Activated naive CD8-positive, alpha-beta T cell treated with anti-CD3 and anti-CD28 coated beads, Interleukin-2, amount 50 U/mL, for 24 hours (primary cell): Measurements from ENCODE around the gene TP73.

Source experiments
- ATAC-seq: fragments of 150-1000 bp; cut with Tn5 transposase; one replicate; pipeline ENCODE4 v1.10.0; 2021
- DNase-seq: peaks from one replicate; pipeline ENCODE4 v3.0.0; 2021
- H3K27ac Mint-ChIP-seq: one replicate; pipeline ENCODE4 v1.8.0; 2021; ENCODE audit warnings: mild to moderate bottlenecking, mixed read lengths
- H3K27me3 Mint-ChIP-seq: one replicate; pipeline ENCODE4 v1.8.0; 2021; ENCODE audit warnings: mixed read lengths
- H3K36me3 Mint-ChIP-seq: one replicate; pipeline ENCODE4 v1.8.0; 2021; ENCODE audit warnings: low read depth, mixed read lengths
- H3K4me1 Mint-ChIP-seq: one replicate; pipeline ENCODE4 v1.8.0; 2021; ENCODE audit warnings: mixed read lengths
- H3K4me3 Mint-ChIP-seq: one replicate; pipeline ENCODE4 v1.8.0; 2021; ENCODE audit warnings: mild to moderate bottlenecking, moderate library complexity, mixed read lengths
- H3K9me3 Mint-ChIP-seq: one replicate; pipeline ENCODE4 v1.8.0; 2021; ENCODE audit warnings: mixed read lengths

The TP73 gene

GRCh38 chr1:3626025-3626424 lies 26.3 kb upstream of the TP73 start:
- Mint-ChIP-seq H3K4me1 (peaks cover 27% of the 10 kb centered on the region), H3K9me3 (no peaks in the 10 kb centered on the region), H3K4me3 (peak overlapping the region; percentile 89), H3K27me3 (no peaks in the 10 kb centered on the region), H3K36me3 (peaks cover 2% of the 10 kb centered on the region), H3K27ac (no peak overlapping the region)
- DNase-seq = no peak
- ATAC-seq = no peak

- no peak for DNase-seq
- Mint-ChIP-seq H3K4me3 (no peak overlapping the region), H3K27me3 (no peaks in the 10 kb centered on the region), H3K27ac (no peak overlapping the region), H3K36me3 (peaks cover 2% of the 10 kb centered on the region), H3K4me1 (peaks cover 24% of the 10 kb centered on the region), H3K9me3 (no peaks in the 10 kb centered on the region)
- ATAC-seq = no peak
Measured at GRCh38 chr1:3627515-3628253, 24.6 kb upstream of the TP73 start.

GRCh38 chr1:3628445-3628844 lies 23.9 kb upstream of the TP73 start:
- H3K27ac Mint-ChIP-seq = no peak overlapping the region
- DNase-seq (no peak), ATAC-seq (no peak)
- no peaks in the 10 kb centered on the region for H3K27me3 Mint-ChIP-seq
- H3K36me3 Mint-ChIP-seq = peaks cover 2% of the 10 kb centered on the region
- H3K9me3 Mint-ChIP-seq = no peaks in the 10 kb centered on the region
- H3K4me3 Mint-ChIP-seq = no peak overlapping the region
- peaks cover 20% of the 10 kb centered on the region for H3K4me1 Mint-ChIP-seq

- no peak overlapping the region for H3K27ac Mint-ChIP-seq
- no peaks in the 10 kb centered on the region for H3K27me3 Mint-ChIP-seq
- H3K4me3 Mint-ChIP-seq = no peak overlapping the region
- H3K9me3 Mint-ChIP-seq = no peaks in the 10 kb centered on the region
- H3K4me1 Mint-ChIP-seq = peaks cover 8% of the 10 kb centered on the region
- no peak for DNase-seq
- peaks cover 2% of the 10 kb centered on the region for H3K36me3 Mint-ChIP-seq
- no peak for ATAC-seq
Measured at GRCh38 chr1:3629561-3630160, 22.7 kb upstream of the TP73 start.

GRCh38 chr1:3630161-3630611 lies 22.1 kb upstream of the TP73 start:
- Mint-ChIP-seq H3K27me3 (no peaks in the 10 kb centered on the region), H3K9me3 (no peaks in the 10 kb centered on the region), H3K27ac (no peak overlapping the region), H3K4me1 (peaks cover 7% of the 10 kb centered on the region), H3K4me3 (no peak overlapping the region), H3K36me3 (peaks cover 2% of the 10 kb centered on the region)
- no peak for ATAC-seq
- no peak for DNase-seq

GRCh38 chr1:3630914-3631313 lies 21.4 kb upstream of the TP73 start:
- ATAC-seq = no peak
- Mint-ChIP-seq H3K4me1 (peaks cover 4% of the 10 kb centered on the region), H3K9me3 (no peaks in the 10 kb centered on the region), H3K4me3 (no peak overlapping the region), H3K27me3 (no peaks in the 10 kb centered on the region), H3K27ac (no peak overlapping the region), H3K36me3 (peaks cover 8% of the 10 kb centered on the region)
- DNase-seq = no peak

GRCh38 chr1:3631320-3632260 lies 20.7 kb upstream of the TP73 start:
- Mint-ChIP-seq H3K9me3 (no peaks in the 10 kb centered on the region), H3K27ac (no peak overlapping the region), H3K27me3 (no peaks in the 10 kb centered on the region), H3K36me3 (peaks cover 12% of the 10 kb centered on the region), H3K4me1 (no peaks in the 10 kb centered on the region), H3K4me3 (no peak overlapping the region)
- no peak for ATAC-seq
- no peak for DNase-seq

GRCh38 chr1:3632298-3632697 lies 20.0 kb upstream of the TP73 start:
- DNase-seq = no peak
- Mint-ChIP-seq H3K4me1 (no peaks in the 10 kb centered on the region), H3K36me3 (peaks cover 15% of the 10 kb centered on the region), H3K9me3 (no peaks in the 10 kb centered on the region), H3K4me3 (no peak overlapping the region), H3K27me3 (no peaks in the 10 kb centered on the region), H3K27ac (no peak overlapping the region)
- ATAC-seq = no peak

- H3K36me3 Mint-ChIP-seq = peaks cover 18% of the 10 kb centered on the region
Measured at GRCh38 chr1:3632716-3633343, 19.5 kb upstream of the TP73 start.

GRCh38 chr1:3633344-3634058 lies 18.8 kb upstream of the TP73 start:
- DNase-seq = no peak
- Mint-ChIP-seq H3K4me1 (no peaks in the 10 kb centered on the region), H3K27me3 (no peaks in the 10 kb centered on the region), H3K27ac (no peak overlapping the region), H3K4me3 (no peak overlapping the region), H3K9me3 (no peaks in the 10 kb centered on the region), H3K36me3 (peaks cover 19% of the 10 kb centered on the region)
- ATAC-seq = no peak

More at GRCh38 chr1:3632716-3633343, 19.5 kb upstream of the TP73 start:
- DNase-seq (no peak), ATAC-seq (no peak)
- Mint-ChIP-seq H3K27ac (no peak overlapping the region), H3K4me3 (no peak overlapping the region), H3K4me1 (no peaks in the 10 kb centered on the region), H3K9me3 (no peaks in the 10 kb centered on the region), H3K27me3 (no peaks in the 10 kb centered on the region)

- Mint-ChIP-seq H3K9me3 (no peaks in the 10 kb centered on the region), H3K27me3 (no peaks in the 10 kb centered on the region), H3K4me3 (no peak overlapping the region), H3K4me1 (no peaks in the 10 kb centered on the region), H3K36me3 (peaks cover 20% of the 10 kb centered on the region), H3K27ac (no peak overlapping the region)
- DNase-seq (no peak), ATAC-seq (no peak)
Measured at GRCh38 chr1:3634059-3634800, 18.1 kb upstream of the TP73 start.

- Mint-ChIP-seq H3K4me3 (no peak overlapping the region), H3K27me3 (no peaks in the 10 kb centered on the region), H3K9me3 (no peaks in the 10 kb centered on the region), H3K4me1 (no peaks in the 10 kb centered on the region), H3K27ac (no peak overlapping the region), H3K36me3 (peaks cover 20% of the 10 kb centered on the region)
- DNase-seq = no peak
- no peak for ATAC-seq
Measured at GRCh38 chr1:3636080-3636479, 16.2 kb upstream of the TP73 start.

- Mint-ChIP-seq H3K4me3 (no peak overlapping the region), H3K27ac (no peak overlapping the region), H3K4me1 (no peaks in the 10 kb centered on the region), H3K9me3 (no peaks in the 10 kb centered on the region), H3K27me3 (no peaks in the 10 kb centered on the region), H3K36me3 (peaks cover 20% of the 10 kb centered on the region)
- no peak for DNase-seq
- no peak for ATAC-seq
Measured at GRCh38 chr1:3636531-3636930, 15.8 kb upstream of the TP73 start.
